Activated CD8-positive, alpha-beta memory T cell treated with anti-CD3 and anti-CD28 coated beads, Interleukin-2, amount 50 U/mL, for 24 hours (primary cell): Measurements from ENCODE around the gene RIMS1.

Experiments used
- DNase-seq: peaks from one replicate; pipeline ENCODE4 v3.0.0-alpha.2; 2020; ENCODE audit errors: extremely low read depth

The RIMS1 gene

GRCh38 chr6:72102561-72102960, 216.2 kb downstream of the RIMS1 start:
- no peak for DNase-seq

- DNase-seq = no peak
Measured at GRCh38 chr6:72111611-72112010, 225.3 kb downstream of the RIMS1 start.

GRCh38 chr6:72130327-72130726, 244.0 kb downstream of the RIMS1 start:
- DNase-seq = no peak

GRCh38 chr6:72132427-72132826, 246.1 kb downstream of the RIMS1 start:
- no peak for DNase-seq

- no peak for DNase-seq
Measured at GRCh38 chr6:72132851-72133250, 246.5 kb downstream of the RIMS1 start.

GRCh38 chr6:72133324-72133723, 247.0 kb downstream of the RIMS1 start:
- no peak for DNase-seq

GRCh38 chr6:72140795-72141194, 254.4 kb downstream of the RIMS1 start:
- DNase-seq = no peak

- no peak for DNase-seq
Measured at GRCh38 chr6:72149715-72150114, 263.4 kb downstream of the RIMS1 start.

GRCh38 chr6:72151742-72152141, 265.4 kb downstream of the RIMS1 start:
- DNase-seq = no peak

- no peak for DNase-seq
Measured at GRCh38 chr6:72175916-72176315, 289.6 kb downstream of the RIMS1 start.

GRCh38 chr6:72182337-72183246, 296.2 kb downstream of the RIMS1 start:
- DNase-seq = no peak

GRCh38 chr6:72203983-72204382, 317.6 kb downstream of the RIMS1 start:
- no peak for DNase-seq

- DNase-seq = no peak
Measured at GRCh38 chr6:72205500-72205899, 319.1 kb downstream of the RIMS1 start.

- DNase-seq = no peak
Measured at GRCh38 chr6:72206606-72207005, 320.3 kb downstream of the RIMS1 start.

GRCh38 chr6:72212686-72213085, 326.3 kb downstream of the RIMS1 start:
- DNase-seq = no peak

GRCh38 chr6:72213654-72214053, 327.3 kb downstream of the RIMS1 start:
- no peak for DNase-seq

GRCh38 chr6:72216222-72217068, 330.1 kb downstream of the RIMS1 start:
- DNase-seq = no peak

GRCh38 chr6:72217626-72218025, 331.3 kb downstream of the RIMS1 start:
- DNase-seq = no peak

- DNase-seq = no peak
Measured at GRCh38 chr6:72218125-72218524, 331.8 kb downstream of the RIMS1 start.

GRCh38 chr6:72219536-72219935, 333.2 kb downstream of the RIMS1 start:
- DNase-seq = no peak

- no peak for DNase-seq
Measured at GRCh38 chr6:72238021-72238420, 351.7 kb downstream of the RIMS1 start.

GRCh38 chr6:72238900-72239299, 352.6 kb downstream of the RIMS1 start:
- DNase-seq = no peak

- no peak for DNase-seq
Measured at GRCh38 chr6:72245565-72245964, 359.2 kb downstream of the RIMS1 start.
